ENCODE results near the gene WDR47. TPM values are rescaled to one million over a fixed set of nuclear protein-coding genes. Genes with fewer than 3 reads are reported as not detected.
A peak's percentile ranks its signal among the peaks of the same experiment; 100 is the strongest.
"Not testable (repeated sequence)": the region's sequence is repeated elsewhere in the genome, so short reads cannot be mapped to it uniquely, and the experiment has no call there.

Gene WDR47
- total RNA-seq, 2 donors from 2014 or later: 18.6 to 21.2 TPM

DNA sequence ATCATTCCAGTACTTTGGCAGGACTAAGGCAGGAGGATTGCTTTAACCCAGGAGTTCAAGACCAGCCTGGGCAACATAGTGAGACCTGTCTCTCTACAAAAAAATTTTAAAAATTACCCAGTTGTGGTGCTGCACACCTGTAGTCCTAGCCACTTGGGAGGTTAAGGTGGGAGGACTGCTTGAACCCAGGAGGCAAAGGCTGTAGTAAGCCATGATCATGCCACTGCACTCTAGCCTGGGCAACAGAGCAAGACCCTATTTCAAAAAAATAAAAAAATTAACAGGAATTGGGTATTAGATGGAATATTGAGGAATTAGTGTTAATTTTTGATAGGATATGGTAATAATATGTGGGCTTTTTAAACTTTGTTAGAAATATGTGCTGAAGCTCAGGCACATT lies 17.1 kb upstream of the WDR47 start:
- DNase-seq (ENCODE audit: low spot score): no peak
- intact Hi-C loops (cut with DNase I): no loop called here

- intact Hi-C loops (cut with DNase I): no loop called here
- DNase-seq (ENCODE audit: low spot score): no peak
These were observed 14.2 kb upstream of the WDR47 start for GRCh38 chr1:109056064-109056463.

DNA sequence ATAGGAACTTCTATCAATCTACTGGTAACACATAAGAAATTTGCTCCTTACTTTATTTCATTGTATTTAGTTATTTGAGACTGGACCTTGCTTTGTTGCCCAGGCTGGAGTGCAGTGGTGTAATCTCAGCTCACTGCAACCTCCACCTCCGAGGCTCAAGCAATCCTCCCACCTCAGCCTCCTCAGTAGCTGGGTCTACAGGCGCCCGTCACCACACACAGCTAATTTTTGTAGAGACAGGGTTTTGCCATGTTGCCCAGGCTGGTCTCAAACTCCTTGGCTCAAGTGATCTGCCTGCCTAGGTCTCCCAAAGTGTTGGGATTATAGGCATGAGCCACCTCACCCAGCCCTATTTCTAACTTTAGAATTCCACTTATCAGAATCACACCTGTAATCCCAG lies 10.2 kb upstream of the WDR47 start:
- DNase-seq (ENCODE audit: low spot score): not testable (repeated sequence)

DNA sequence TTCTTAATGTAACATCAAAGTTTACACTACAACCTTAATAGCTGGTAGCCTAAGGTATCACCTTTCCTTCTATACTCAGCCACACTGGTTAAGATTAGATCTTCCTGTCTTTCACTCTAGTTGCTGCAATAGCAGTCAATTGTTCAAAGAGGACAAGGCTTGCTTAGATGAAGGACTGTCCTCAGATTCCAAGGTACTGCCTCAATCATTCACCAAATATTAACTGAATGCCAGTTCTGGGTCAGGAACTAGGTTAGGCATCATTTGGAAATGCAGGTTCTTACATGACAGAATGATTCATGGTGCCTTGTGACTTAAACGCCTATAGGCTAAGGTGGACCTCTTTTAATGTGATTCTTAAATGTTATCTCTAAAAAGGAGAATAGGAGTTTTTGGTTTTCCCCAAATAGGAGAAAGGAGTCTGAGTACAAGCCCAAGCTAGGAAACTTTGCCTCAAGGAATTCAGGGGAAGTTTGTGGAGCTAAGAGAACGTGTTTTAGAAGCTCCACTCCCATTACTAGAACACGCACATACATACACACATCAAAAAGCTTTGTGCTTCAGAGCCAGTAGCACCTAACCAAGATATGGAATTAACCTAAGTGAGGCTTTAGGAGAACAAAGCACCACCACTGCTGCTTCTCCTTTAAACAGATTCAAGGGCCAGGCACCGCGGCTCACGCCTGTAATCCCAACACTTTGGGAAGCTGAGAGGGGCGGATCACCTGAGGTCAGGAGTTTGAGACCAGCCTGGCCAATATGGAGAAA lies 8.5 kb upstream of the WDR47 start:
- no peak for DNase-seq (ENCODE audit: low spot score)
- intact Hi-C loops (cut with DNase I): no loop called here

More for the DNA sequence above, 10.2 kb upstream of the WDR47 start:
- intact Hi-C loops (cut with DNase I): not testable (repeated sequence)

DNA sequence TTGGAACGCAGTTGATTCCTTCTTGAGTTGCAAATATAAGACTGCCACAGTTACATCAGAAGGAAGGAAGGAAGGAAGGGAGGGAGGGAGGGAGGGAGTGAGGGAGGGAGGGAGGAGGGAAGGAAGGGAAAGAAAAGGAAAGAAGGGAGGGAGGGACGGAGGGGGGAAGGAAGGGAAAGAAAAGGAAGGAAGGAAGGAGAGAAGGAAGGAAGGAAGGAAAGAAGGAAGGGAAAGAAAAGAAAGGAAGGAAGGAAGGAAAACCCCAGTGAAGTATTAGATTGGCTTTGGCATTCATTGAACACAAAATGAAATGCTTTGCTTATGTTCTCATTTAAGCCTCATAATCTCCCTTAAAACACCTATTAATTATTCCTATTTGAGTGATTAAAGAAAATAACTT lies 6.4 kb upstream of the WDR47 start:
- no peak for DNase-seq (ENCODE audit: low spot score)
- intact Hi-C loops (cut with DNase I): no loop called here

- intact Hi-C loops (cut with DNase I): no loop called here
- DNase-seq (ENCODE audit: low spot score): no peak
These were observed 5.4 kb upstream of the WDR47 start for GRCh38 chr1:109047339-109047738.

GRCh38 chr1:109046671-109047070 lies 4.8 kb upstream of the WDR47 start:
- intact Hi-C loops (cut with DNase I): no loop called here
- no peak for DNase-seq (ENCODE audit: low spot score)

- intact Hi-C loops (cut with DNase I): no loop called here
- no peak for DNase-seq (ENCODE audit: low spot score)
These were observed 3.7 kb upstream of the WDR47 start for GRCh38 chr1:109045595-109045994.

DNA sequence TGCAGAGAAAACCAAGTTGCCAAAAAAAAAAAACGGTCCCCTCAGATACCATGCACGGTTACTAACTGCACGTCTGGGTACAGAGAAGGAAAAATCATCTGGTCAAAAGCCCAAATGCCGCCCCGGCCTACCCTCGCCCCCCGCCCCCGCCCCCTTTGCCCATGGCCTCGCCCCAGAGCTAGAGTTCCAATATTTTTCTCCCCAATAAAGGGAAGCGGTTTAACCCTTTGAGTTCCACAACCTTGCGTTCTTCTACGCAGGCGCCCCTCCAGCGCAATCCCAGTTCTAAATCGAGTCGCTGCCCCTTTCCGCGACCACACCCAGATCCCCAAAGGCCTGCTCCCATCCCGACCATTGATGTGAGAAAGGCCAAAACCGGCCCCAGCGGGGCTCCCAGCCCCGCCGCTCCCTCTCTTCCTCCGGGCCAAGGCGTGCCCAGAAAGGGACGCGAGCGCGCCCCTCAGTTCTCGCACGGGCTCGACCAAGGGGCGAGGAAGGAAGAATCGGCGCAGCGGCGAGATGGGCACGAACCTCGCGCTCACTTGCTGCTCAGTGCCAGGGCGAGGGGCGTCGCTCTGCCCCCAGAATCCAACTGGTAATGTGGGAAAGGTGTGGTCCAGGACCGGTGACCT lies 797 bp downstream of the WDR47 start:
- intact Hi-C loops (cut with DNase I): no loop called here

DNA sequence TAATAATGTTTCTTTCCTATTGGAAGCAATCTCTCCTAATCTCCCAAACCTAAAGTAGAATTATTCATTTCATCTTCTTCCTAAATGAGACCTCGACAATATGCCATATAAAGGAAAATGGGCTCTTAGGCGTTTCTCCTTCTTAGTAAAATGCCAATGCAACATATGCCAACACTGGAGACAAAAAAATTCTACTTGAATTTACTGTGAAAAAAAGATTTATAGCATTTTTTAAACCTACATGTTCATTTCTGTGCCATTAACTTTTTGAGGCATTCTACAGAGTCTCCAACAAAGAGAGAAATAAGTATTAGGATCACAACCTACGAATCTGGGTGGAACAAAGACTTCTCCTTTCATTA lies 1.3 kb downstream of the WDR47 start:
- no peak for DNase-seq (ENCODE audit: low spot score)
- intact Hi-C loops (cut with DNase I): no loop called here

More for the DNA sequence above, 797 bp downstream of the WDR47 start:
- DNase-seq (ENCODE audit: low spot score): peak; percentile 80

DNA sequence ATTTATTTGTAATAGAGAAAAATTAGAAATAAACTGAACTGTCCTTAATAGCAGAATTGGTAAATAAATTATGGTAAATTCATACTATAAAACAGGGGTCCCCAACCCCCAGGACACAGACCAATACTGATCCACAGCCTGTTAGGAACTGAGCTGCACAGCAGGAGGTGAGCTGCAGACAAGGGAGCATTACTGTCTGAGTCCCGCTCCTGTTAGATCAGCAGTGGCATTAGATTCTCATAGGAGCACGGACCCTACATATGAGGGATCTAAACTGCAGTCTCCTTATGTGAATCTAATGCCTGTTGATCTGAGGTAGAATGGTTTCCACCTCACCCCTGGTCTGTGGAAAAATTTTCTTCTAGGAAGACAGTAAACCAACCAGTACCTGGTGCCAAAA lies 7.5 kb downstream of the WDR47 start:
- no peak for DNase-seq (ENCODE audit: low spot score)
- intact Hi-C loops (cut with DNase I): loop anchor here in 1 of 2 donors (10.0 kb wide), 1 partner anchor 710 kb away; the partner anchor contains the start of gene GSTM3

DNA sequence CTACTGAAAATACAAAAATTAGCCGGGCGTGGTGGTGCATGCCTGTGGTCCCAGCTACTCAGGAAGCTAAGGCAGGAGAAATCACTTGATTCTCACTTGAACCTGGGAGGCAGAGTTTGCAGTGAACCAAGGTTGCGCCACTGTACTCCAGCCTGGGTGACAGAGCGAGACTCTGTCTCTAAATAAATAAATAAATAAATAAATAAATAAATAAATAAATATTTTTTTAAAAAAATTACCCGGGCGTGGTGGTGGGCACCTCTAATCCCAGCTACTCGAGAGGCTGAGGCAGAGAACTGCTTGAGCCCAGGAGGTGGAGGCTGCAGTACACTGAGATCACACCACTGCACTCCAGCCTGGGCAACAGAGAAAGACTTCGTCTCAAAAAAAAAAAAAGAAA lies 12.4 kb downstream of the WDR47 start:
- intact Hi-C loops (cut with DNase I); DNase-seq (ENCODE audit: low spot score): not testable (repeated sequence)

DNA sequence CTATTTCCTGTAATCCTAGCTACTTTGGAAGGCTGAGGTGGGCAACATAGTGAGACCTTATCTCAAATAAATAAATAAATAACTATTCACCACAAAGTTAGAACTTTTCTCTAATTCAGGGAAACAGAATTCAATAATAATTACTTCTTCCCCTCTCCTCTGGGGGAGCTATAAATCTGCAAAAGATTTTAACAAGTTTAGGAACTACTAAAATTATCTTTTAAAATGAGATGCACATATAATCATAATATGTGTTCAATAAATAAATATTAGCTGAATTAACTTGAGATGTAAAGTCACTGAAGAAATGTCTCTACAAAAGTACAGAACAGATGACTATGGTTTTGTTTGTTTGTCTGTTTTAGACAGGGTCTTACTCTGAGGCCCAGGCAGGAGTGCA lies 14.1 kb downstream of the WDR47 start:
- DNase-seq (ENCODE audit: low spot score): no peak
- intact Hi-C loops (cut with DNase I): no loop called here

DNA sequence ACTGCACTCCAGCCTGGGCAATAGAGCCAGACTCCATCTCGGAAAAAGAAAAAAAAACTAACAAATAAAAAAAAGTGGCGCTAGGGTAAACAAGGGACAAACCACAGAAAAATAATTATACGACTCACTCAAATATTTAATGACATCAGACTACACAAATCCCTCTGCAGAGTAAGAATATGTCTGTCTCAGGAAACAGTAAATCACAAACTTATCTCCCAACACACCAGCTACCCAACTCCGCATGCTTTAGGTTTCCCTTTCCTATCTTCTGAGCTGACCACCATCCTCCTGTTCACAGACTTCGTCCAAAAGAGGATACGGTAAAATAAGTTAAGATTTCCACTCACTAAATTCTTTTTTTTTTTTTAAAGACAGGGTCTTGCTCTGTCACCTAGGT lies 16.2 kb downstream of the WDR47 start:
- DNase-seq (ENCODE audit: low spot score): no peak
- intact Hi-C loops (cut with DNase I): no loop called here

- DNase-seq (ENCODE audit: low spot score): no peak
- intact Hi-C loops (cut with DNase I): no loop called here
These were observed 17.3 kb downstream of the WDR47 start for GRCh38 chr1:109024646-109025045.

- no peak for DNase-seq (ENCODE audit: low spot score)
- intact Hi-C loops (cut with DNase I): no loop called here
These were observed 21.1 kb downstream of the WDR47 start for GRCh38 chr1:109020693-109021257.

GRCh38 chr1:109017719-109018118 lies 24.2 kb downstream of the WDR47 start:
- DNase-seq (ENCODE audit: low spot score); intact Hi-C loops (cut with DNase I): not testable (repeated sequence)

DNA sequence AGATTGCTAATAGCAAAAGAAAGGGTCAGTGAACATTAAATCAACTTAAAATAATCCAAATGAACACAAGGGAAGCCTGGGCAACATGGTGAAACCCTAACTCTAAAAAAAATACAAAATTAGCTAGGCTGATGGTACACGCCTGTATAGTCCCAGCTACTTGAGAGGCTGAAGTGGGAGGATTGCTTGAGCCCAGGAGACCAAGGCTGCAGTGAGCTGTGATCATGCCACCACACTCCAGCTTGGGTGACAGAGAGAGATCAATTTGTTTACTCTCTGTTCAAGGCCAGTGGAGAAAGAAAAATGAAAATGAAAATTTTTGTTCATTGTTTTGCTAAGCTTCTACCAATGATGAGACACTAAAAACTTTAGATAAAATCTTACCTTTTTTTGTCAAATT lies 24.8 kb downstream of the WDR47 start:
- intact Hi-C loops (cut with DNase I): no loop called here

DNA sequence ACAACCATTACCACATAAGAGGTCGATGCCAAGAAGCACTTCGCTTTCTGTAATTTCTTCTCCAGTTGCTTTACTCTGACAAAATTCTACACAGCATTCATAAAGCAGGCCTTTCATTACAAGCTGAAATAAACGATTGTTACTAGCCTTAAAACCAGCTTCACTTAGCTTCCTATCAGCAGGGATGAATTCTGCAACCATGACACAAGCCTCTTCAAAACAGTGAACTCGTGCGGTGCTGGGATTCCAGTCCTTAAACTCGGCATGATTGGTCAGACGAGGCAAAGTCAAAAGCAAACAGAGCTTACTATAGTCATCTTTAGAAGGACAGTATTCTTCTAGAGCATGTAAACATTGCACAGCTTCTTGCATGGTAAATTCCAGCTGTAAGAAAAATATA lies 30.6 kb downstream of the WDR47 start:
- intact Hi-C loops (cut with DNase I): no loop called here
- DNase-seq (ENCODE audit: low spot score): no peak

More for the DNA sequence above, 24.8 kb downstream of the WDR47 start:
- no peak for DNase-seq (ENCODE audit: low spot score)

DNA sequence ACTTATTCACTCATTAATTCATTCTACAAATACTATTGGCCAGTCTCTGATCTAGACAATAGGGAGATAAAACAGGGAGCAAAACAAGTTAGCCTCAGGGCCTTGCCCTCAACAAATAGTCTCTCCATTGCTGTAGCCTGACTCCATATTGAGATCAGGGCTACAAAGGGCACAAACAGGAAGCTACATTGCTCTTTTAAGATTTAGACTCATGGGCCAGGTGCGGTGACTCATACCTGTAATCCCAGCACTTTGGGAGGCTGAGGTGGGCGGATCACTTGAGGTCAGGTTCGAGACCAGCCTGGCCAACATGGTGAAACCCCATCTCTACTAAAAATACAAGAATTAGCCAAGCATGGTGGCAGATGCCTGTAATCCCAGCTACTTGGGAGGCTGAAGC lies 45.3 kb downstream of the WDR47 start:
- intact Hi-C loops (cut with DNase I); DNase-seq (ENCODE audit: low spot score): not testable (repeated sequence)

- intact Hi-C loops (cut with DNase I): no loop called here
- DNase-seq (ENCODE audit: low spot score): no peak
These were observed 58.8 kb downstream of the WDR47 start for GRCh38 chr1:108983114-108983513.

All from posterior vena cava (tissue), 2 donors.